Erythroblast (primary cell): ENCODE results near the gene CLRN3.

Experiments used
- GATA1 ChIP-seq: IDR thresholded peaks from 2 replicates; pipeline ENCODE4 v1.6.1; 2011; ENCODE audit warnings: low read depth, mild to moderate bottlenecking, control low read depth, low read length, moderate library complexity
- POLR2A ChIP-seq: IDR thresholded peaks from 2 replicates; pipeline ENCODE4 v1.6.1; 2011; ENCODE audit warnings: mild to moderate bottlenecking, low read length

- TF ChIP-seq POLR2A = no peak
- no peak for TF ChIP-seq GATA1
These were observed at the start of gene CLRN3 for GRCh38 chr10:127892743-127893142.
